Testis (tissue), 3 donors: ENCODE measurements around the gene ADAMTSL5. TPM values are rescaled to one million over a fixed set of nuclear protein-coding genes. Genes with fewer than 3 reads are reported as not detected.

Experiments
- DNase-seq: peaks from one replicate; pipeline ENCODE4 v3.0.0-alpha.2; 2019
- H3K27ac ChIP-seq, 2 donors: fragments of 200-600 bp; sonication (generic); one replicate each; pipeline ENCODE4 v1.5.1; 2019
- H3K27me3 ChIP-seq: fragments of 200-600 bp; sonication (generic); one replicate; pipeline ENCODE4 v1.5.1; 2019
- H3K36me3 ChIP-seq: fragments of 200-600 bp; sonication (generic); one replicate; pipeline ENCODE4 v1.5.1; 2017; ENCODE audit warnings: low read depth; ENCODE audit errors: missing control alignments
- H3K4me1 ChIP-seq: fragments of 200-600 bp; sonication (generic); one replicate; pipeline ENCODE4 v1.5.1; 2019
- H3K4me3 ChIP-seq, 2 donors: fragments of 200-600 bp; sonication (generic); one replicate each; pipeline ENCODE4 v1.5.1; 2017 to 2019
- H3K9me3 ChIP-seq: fragments of 200-600 bp; sonication (generic); one replicate; pipeline ENCODE4 v1.5.1; 2017
- CTCF ChIP-seq, 3 experiments: fragments of 450-650 bp in 2 of 3; fragments of 200-600 bp in 1 of 3; sonication (generic) in 1 of 3; IDR thresholded peaks; one replicate each; pipeline ENCODE4 v1.5.1; 2016 to 2019; ENCODE audit warnings: antibody characterized with exemption in 3 of 3, mild to moderate bottlenecking in 2 of 3, moderate library complexity in 1 of 3
- POLR2A ChIP-seq: fragments of 450-650 bp; IDR thresholded peaks from one replicate; pipeline ENCODE4 v1.6.1; 2017; ENCODE audit warnings: antibody characterized with exemption, mild to moderate bottlenecking, moderate library complexity
- WGBS, 2 donors: methylation state at CpG; one replicate each; pipeline ENCODE4 v1.1.5; 2018; 5-methylcytosine and 5-hydroxymethylcytosine counted together
- intact Hi-C: fragments of 100-400 bp; cut with DNase I; formaldehyde crosslinking; loops from one replicate; pipeline ENCODE4 v1.15.1; 2023; ENCODE audit warnings: low total_unique reads
- polyA plus RNA-seq: library from polyadenylated mRNA; stranded (reverse); fragments of 350-450 nt; fragmentation: Illumina TruSeq; extraction: RNeasy Lipid Tissue Mini Kit (QIAGEN cat#74804); gene quantifications from one replicate; pipeline ENCODE4 v1.2.3, GENCODE V29; 2014; ENCODE audit warnings: low read depth, low replicate concordance; ENCODE audit not compliant: insufficient read depth
- total RNA-seq, 2 donors: library from RNA; depleted of rRNA; stranded (reverse); fragments of >200 nt; gene quantifications; one replicate each; pipeline ENCODE4 v1.2.3, GENCODE V29; 2016

ADAMTSL5 gene
- total and polyA plus RNA-seq, 3 donors from 2014 or later: 7.2 to 17.9 (median 10.7) TPM

DNA sequence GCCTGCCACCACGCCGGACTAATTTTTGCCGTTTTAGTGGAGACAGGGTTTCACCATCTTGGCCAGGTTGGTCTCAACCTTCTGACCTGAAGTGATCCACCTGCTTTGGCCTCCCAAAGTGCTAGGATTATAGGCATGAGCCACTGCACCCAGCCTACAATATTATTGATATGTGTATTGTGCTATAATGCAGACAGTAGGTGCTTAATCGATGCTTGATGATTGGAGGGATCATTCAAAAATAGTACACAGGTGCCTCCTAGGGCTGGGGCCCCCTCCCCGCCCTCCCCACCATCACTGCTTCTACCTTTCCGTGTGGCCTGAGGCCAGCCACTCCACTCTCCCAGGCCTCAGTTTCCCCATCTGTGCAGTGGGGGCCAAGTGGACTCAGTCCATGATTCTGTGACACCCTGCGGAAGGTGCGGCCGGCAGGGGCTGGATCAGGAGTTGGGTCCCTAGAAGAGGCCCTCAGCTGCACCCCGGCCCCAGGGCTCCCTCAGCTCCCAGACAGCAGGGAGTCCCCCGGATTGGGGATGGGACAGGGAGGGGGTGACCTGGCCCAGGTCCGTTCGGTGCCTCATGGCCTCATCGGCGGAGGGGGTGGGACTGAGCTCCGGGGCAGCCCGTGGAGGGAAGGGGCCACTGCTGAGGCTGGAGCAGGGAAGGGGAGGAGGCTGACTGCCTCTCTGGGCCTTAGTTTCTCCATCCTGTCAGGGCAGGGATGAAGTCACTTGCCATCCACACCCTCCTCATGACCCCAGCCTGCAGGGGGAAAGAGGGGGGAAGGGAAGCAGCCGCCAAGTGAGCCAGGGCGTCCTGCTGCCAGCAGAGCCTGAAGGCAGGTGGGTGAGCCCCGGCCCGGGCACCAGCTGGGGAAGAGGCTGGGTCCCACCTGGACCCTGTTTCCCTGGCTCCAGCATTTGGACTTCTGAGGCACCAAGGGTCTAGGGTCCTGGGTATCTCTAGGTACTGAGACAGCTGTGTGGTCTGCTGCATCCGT is 1.2 kb downstream of the ADAMTSL5 start:
- WGBS, 2 donors: 62 to 75% methylated on average over 8 to 22 of the region's 22 CpGs
- no peaks in the 10 kb centered on the region for H3K9me3 ChIP-seq
- peaks cover 20% of the 10 kb centered on the region for H3K4me1 ChIP-seq
- no peak overlapping the region for H3K4me3 ChIP-seq
- no peak for TF ChIP-seq POLR2A
- H3K36me3 ChIP-seq: no peaks in the 10 kb centered on the region
- intact Hi-C loops: no loop called here
- H3K27ac ChIP-seq: peak overlapping the region in 1 of 2 donors; percentile 85
- no peak for DNase-seq
- H3K27me3 ChIP-seq: no peaks in the 10 kb centered on the region

GRCh38 chr19:1510807-1511206 is 2.0 kb downstream of the ADAMTSL5 start:
- Histone ChIP-seq H3K9me3 (no peaks in the 10 kb centered on the region), H3K27me3 (no peaks in the 10 kb centered on the region), H3K4me1 (peaks cover 20% of the 10 kb centered on the region), H3K36me3 (no peaks in the 10 kb centered on the region), H3K27ac (peak overlapping the region; percentile 44 to 64), H3K4me3 (no peak overlapping the region)
- 72 to 75% methylated on average over 9 of the region's 9 CpGs for WGBS, 2 donors
- intact Hi-C loops: no loop called here
- TF ChIP-seq POLR2A (no peak), CTCF (IDR thresholded peaks at IDR 0.05) (no peak)
- no peak for DNase-seq

- no peaks in the 10 kb centered on the region for H3K27me3 ChIP-seq
- H3K36me3 ChIP-seq: no peaks in the 10 kb centered on the region
- no peak for DNase-seq
- H3K4me1 ChIP-seq: peaks cover 20% of the 10 kb centered on the region
- 48 to 95% methylated on average over 4 to 21 of the region's 25 CpGs for WGBS, 2 donors
- TF ChIP-seq CTCF (IDR thresholded peaks at IDR 0.05) (no peak), POLR2A (no peak)
- H3K4me3 ChIP-seq: no peak overlapping the region
- peak overlapping the region; percentile 44 to 64 for H3K27ac ChIP-seq
- intact Hi-C loops: no loop called here
- no peaks in the 10 kb centered on the region for H3K9me3 ChIP-seq
Observed at GRCh38 chr19:1510442-1510806, 2.4 kb downstream of the ADAMTSL5 start.

GRCh38 chr19:1509602-1510441 is 3.0 kb downstream of the ADAMTSL5 start:
- Histone ChIP-seq H3K27ac (peak overlapping the region; percentile 44 to 64), H3K4me3 (no peak overlapping the region), H3K27me3 (no peaks in the 10 kb centered on the region), H3K4me1 (peaks cover 20% of the 10 kb centered on the region), H3K9me3 (no peaks in the 10 kb centered on the region), H3K36me3 (no peaks in the 10 kb centered on the region)
- no peak for DNase-seq
- WGBS, 2 donors: 55 to 67% methylated on average over 9 to 11 of the region's 11 CpGs
- intact Hi-C loops: no loop called here
- TF ChIP-seq POLR2A: no peak
- TF ChIP-seq CTCF (IDR thresholded peaks at IDR 0.05): no peak

DNA sequence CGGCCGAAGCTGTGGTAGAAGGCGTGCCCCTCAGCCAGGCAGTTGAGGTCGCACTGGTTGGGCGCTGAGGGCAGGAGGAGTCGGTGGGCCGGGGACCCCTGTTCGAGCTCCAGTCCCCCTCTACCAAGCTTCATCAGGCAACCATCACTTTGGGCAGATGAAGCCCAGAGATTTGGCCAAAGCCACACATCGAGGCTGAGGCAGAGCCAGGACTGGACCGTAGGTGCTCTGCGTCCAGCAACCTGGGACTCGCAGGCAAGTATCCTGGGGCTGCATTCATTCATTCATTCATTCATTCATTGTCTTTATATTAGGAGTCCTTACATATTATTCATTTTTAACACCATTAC is 4.3 kb downstream of the ADAMTSL5 start:
- peaks cover 27% of the 10 kb centered on the region for H3K4me1 ChIP-seq
- peak overlapping the region; percentile 84 to 89 for H3K27ac ChIP-seq
- DNase-seq: no peak
- intact Hi-C loops: no loop called here
- H3K9me3 ChIP-seq: no peaks in the 10 kb centered on the region
- H3K27me3 ChIP-seq: no peaks in the 10 kb centered on the region
- 34 to 40% methylated on average over 8 of the region's 12 CpGs for WGBS, 2 donors
- no peaks in the 10 kb centered on the region for H3K36me3 ChIP-seq
- TF ChIP-seq CTCF (IDR thresholded peaks at IDR 0.05) (no peak), POLR2A (no peak)
- peak overlapping the region in 1 of 2 donors; percentile 57 for H3K4me3 ChIP-seq
